ENCODE data around the gene NKX2-8.
A peak's percentile ranks its signal among the peaks of the same experiment; 100 is the strongest.
"Not testable (repeated sequence)": the region's sequence is repeated elsewhere in the genome, so short reads cannot be mapped to it uniquely, and the experiment has no call there.

NKX2-8 gene

DNA sequence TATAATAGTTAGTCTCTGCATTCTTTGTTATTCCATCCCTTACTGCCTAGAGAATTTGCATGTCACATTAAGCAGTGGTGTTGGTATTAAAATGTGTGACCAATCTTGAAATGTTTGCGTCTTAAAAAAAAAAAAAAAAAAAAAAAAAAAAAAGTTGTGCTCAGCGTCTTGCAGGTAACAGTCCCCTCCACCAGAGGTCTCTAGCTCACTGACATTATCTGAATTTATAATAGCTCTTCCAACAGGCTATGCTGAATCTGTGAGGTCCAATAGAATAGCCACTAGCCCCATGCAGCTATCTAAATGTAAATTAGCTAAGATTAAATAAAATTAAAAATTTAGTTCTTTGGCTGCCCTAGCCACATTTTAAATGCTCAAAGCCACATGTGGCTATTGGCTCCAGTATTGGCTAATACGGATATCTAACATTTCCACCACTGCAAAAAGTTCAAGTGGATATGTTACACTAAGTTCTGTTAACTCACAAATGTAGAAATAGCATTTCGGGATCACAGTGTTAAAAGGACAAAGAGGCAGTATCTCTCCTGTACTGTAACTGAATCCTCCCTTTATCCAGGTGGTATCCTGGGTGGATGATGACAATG is 28.7 kb downstream of the NKX2-8 start:
- Histone ChIP-seq H4K20me1 (ENCODE audit: insufficient read depth, low read length) (no peaks in the 10 kb centered on the region), H3K4me1 (ENCODE audit: low read length) (peaks cover 15% of the 10 kb centered on the region; the same call in 1 of the 2 replicates), H3K4me2 (ENCODE audit: low read length) (peak overlapping the region; percentile 15; the same call in 1 of the 2 replicates), H3K9me3 (ENCODE audit: insufficient read depth, low read length) (no peaks in the 10 kb centered on the region), H3K27me3 (ENCODE audit: low read depth, low read length) (no peaks in the 10 kb centered on the region), H3K79me2 (ENCODE audit: low read length) (no peaks in the 10 kb centered on the region), H2AFZ (ENCODE audit: low read depth, low read length) (peak overlapping the region; percentile 26; the same call in 1 of the 2 replicates), H3K36me3 (replicated peaks; ENCODE audit: low read depth, low read length) (no peaks in the 10 kb centered on the region), H3K4me3 (ENCODE audit: low read length) (no peak overlapping the region), H3K9ac (ENCODE audit: low read length) (no peak overlapping the region), H3K27ac (ENCODE audit: low read length) (no peak overlapping the region)
- TF ChIP-seq EZH2phosphoT487 (IDR thresholded peaks at IDR 0.05; ENCODE audit: low read depth) (no peak), CTCF (IDR thresholded peaks at IDR 0.05; ENCODE audit: low read depth, low read length) (peak; percentile 60)

DNA sequence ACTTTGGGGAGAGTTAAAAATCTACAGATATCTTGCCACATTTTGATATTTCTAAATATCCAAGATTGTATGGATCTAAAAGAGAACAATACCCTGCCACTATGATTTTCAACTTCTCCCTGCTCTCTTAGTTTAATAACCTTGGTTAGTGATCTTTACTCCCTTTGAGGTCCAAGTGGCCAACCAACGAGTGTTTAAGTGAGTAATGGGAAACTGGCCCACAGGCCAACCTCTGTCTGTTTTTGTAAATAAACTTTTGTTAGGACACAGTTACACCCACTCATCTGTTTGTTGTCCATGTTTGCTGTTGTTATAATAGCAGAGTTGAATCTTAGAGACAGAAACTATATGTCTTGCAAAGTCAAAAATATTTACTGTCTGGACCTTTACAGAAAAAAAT is 31.5 kb downstream of the NKX2-8 start:
- TF ChIP-seq CTCF (IDR thresholded peaks at IDR 0.05; ENCODE audit: low read depth, low read length), result no peak

DNA sequence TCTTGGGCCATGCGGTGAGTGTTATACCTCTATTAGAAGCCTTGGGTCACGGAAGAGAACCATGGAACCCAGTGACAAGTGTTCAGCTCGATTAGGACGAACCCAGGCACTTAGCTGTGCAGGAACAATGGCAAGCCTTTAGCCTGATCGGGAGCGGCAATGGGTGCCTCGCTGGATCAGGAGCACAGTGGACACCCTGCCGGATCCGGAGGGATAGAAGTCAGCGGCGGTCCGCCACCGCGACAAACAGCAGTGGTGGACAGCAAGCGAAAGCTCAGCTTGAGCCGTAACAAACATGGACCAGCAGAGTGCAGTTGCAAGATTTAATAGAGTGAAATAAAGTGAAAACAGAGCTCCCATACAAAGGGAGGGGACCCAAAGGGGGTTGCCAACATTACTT is 38.1 kb downstream of the NKX2-8 start:
- not testable (repeated sequence) for H3K4me2 ChIP-seq (ENCODE audit: low read length); H3K27ac ChIP-seq (ENCODE audit: low read length); H4K20me1 ChIP-seq (ENCODE audit: insufficient read depth, low read length); H3K36me3 ChIP-seq (replicated peaks; ENCODE audit: low read depth, low read length); H3K79me2 ChIP-seq (ENCODE audit: low read length); H3K9me3 ChIP-seq (ENCODE audit: insufficient read depth, low read length); H3K4me3 ChIP-seq (ENCODE audit: low read length); H2AFZ ChIP-seq (ENCODE audit: low read depth, low read length); H3K27me3 ChIP-seq (ENCODE audit: low read depth, low read length); H3K4me1 ChIP-seq (ENCODE audit: low read length); H3K9ac ChIP-seq (ENCODE audit: low read length)

More for the DNA sequence above, 31.5 kb downstream of the NKX2-8 start:
- no peaks in the 10 kb centered on the region for H4K20me1 ChIP-seq (ENCODE audit: insufficient read depth, low read length)
- no peak overlapping the region for H3K4me3 ChIP-seq (ENCODE audit: low read length)
- no peak overlapping the region for H2AFZ ChIP-seq (ENCODE audit: low read depth, low read length)
- H3K27ac ChIP-seq (ENCODE audit: low read length), result no peak overlapping the region
- H3K4me1 ChIP-seq (ENCODE audit: low read length), result peaks cover 4% of the 10 kb centered on the region; the same call in 1 of the 2 replicates
- no peaks in the 10 kb centered on the region for H3K79me2 ChIP-seq (ENCODE audit: low read length)
- H3K36me3 ChIP-seq (replicated peaks; ENCODE audit: low read depth, low read length), result no peaks in the 10 kb centered on the region
- no peak overlapping the region for H3K9ac ChIP-seq (ENCODE audit: low read length)
- no peak overlapping the region for H3K4me2 ChIP-seq (ENCODE audit: low read length)
- H3K9me3 ChIP-seq (ENCODE audit: insufficient read depth, low read length), result no peaks in the 10 kb centered on the region
- no peaks in the 10 kb centered on the region for H3K27me3 ChIP-seq (ENCODE audit: low read depth, low read length)

GRCh38 chr14:36538051-36538450 is 44.4 kb downstream of the NKX2-8 start:
- Histone ChIP-seq H3K9me3 (ENCODE audit: insufficient read depth, low read length) (no peaks in the 10 kb centered on the region), H2AFZ (ENCODE audit: low read depth, low read length) (no peak overlapping the region), H3K36me3 (replicated peaks; ENCODE audit: low read depth, low read length) (no peaks in the 10 kb centered on the region), H3K27ac (ENCODE audit: low read length) (no peak overlapping the region), H3K79me2 (ENCODE audit: low read length) (no peaks in the 10 kb centered on the region), H4K20me1 (ENCODE audit: insufficient read depth, low read length) (no peaks in the 10 kb centered on the region), H3K9ac (ENCODE audit: low read length) (no peak overlapping the region), H3K4me3 (ENCODE audit: low read length) (no peak overlapping the region), H3K4me1 (ENCODE audit: low read length) (peaks cover 5% of the 10 kb centered on the region; the same call in 1 of the 2 replicates), H3K27me3 (ENCODE audit: low read depth, low read length) (no peaks in the 10 kb centered on the region), H3K4me2 (ENCODE audit: low read length) (no peak overlapping the region)
- TF ChIP-seq CTCF (IDR thresholded peaks at IDR 0.05; ENCODE audit: low read depth, low read length) (no peak), EZH2phosphoT487 (IDR thresholded peaks at IDR 0.05; ENCODE audit: low read depth) (no peak)
